HepG2 (cell line): ENCODE data around the gene EDC3. TPM values are rescaled to one million over a fixed set of nuclear protein-coding genes. Genes with fewer than 3 reads are reported as not detected.

Experiments used
- CENPX ChIP-seq: sonication (generic); formaldehyde crosslinking; IDR thresholded peaks from 2 replicates; pipeline ENCODE4 v1.9.0; 2021; ENCODE audit warnings: mild to moderate bottlenecking, missing genetic modification reagents, moderate library complexity
- EP300 ChIP-seq, 3 experiments: sonication (generic) in 1 of 3; formaldehyde crosslinking in 1 of 3; IDR thresholded peaks; 2 replicates each; pipeline versions ENCODE4 v1.5.1 to v1.6.1; 2011 to 2020; ENCODE audit warnings: low read depth in 2 of 3, low read length in 2 of 3, borderline replicate concordance in 1 of 3, improper control_type of control experiment in 1 of 3, mild to moderate bottlenecking in 1 of 3, missing genetic modification reagents in 1 of 3, moderate library complexity in 1 of 3
- GPN1 ChIP-seq: sonication (generic); formaldehyde crosslinking; IDR thresholded peaks from 2 replicates; pipeline ENCODE4 v1.5.1; 2020; ENCODE audit warnings: missing genetic modification reagents, borderline replicate concordance
- IKZF1 ChIP-seq: fragments of 450-650 bp; IDR thresholded peaks from 2 replicates; pipeline ENCODE4 v1.7.1; 2016
- KDM5B ChIP-seq: sonication (generic); formaldehyde crosslinking; IDR thresholded peaks from 2 replicates; pipeline ENCODE4 v1.4.0; 2020; ENCODE audit warnings: missing genetic modification reagents, mild to moderate bottlenecking, borderline replicate concordance
- POLR2A ChIP-seq, 2 experiments: IDR thresholded peaks; 2 replicates each; pipeline ENCODE4 v1.6.1; 2011; ENCODE audit warnings: low read depth in 2 of 2, low read length in 2 of 2, mild to moderate bottlenecking in 1 of 2, moderate library complexity in 1 of 2; ENCODE audit not compliant: insufficient read depth in 1 of 2
- PRPF4 ChIP-seq: fragments of 200-400 bp; formaldehyde crosslinking; IDR thresholded peaks from 2 replicates; pipeline ENCODE4 v1.6.1; 2016; ENCODE audit warnings: low read length, low read depth; ENCODE audit not compliant: poor library complexity, severe bottlenecking
- REXO4 ChIP-seq: sonication (generic); formaldehyde crosslinking; IDR thresholded peaks from 2 replicates; pipeline ENCODE4 v1.8.0; 2022; ENCODE audit warnings: missing genetic modification reagents, mild to moderate bottlenecking, borderline replicate concordance
- TMF1 ChIP-seq: sonication (generic); formaldehyde crosslinking; IDR thresholded peaks from 2 replicates; pipeline ENCODE4 v1.8.1; 2022; ENCODE audit warnings: low read depth, missing genetic modification reagents
- TSC22D2 ChIP-seq: sonication (generic); formaldehyde crosslinking; IDR thresholded peaks from 2 replicates; pipeline ENCODE4 v1.5.1; 2020; ENCODE audit warnings: missing genetic modification reagents, mild to moderate bottlenecking, borderline replicate concordance
- ZFP41 ChIP-seq: sonication (generic); formaldehyde crosslinking; IDR thresholded peaks from 2 replicates; pipeline ENCODE4 v1.4.0; 2020; ENCODE audit warnings: mild to moderate bottlenecking, missing genetic modification reagents, borderline replicate concordance
- ZNF629 ChIP-seq: sonication (generic); formaldehyde crosslinking; conservative IDR thresholded peaks from 2 replicates; pipeline ENCODE4 v1.5.0; 2020; ENCODE audit warnings: missing genetic modification reagents
- polyA plus RNA-seq, 8 experiments: library from polyadenylated mRNA; depleted of rRNA in 3 of 8; stranded (reverse) in 7 of 8; unstranded in 1 of 8; fragments of >200 nt; fragmentation: Illumina TruSeq in 4 of 8; extraction: Trizol in 4 of 8; gene quantifications; 2 replicates each; pipeline versions ENCODE4 v1.2.1 to v1.2.3, GENCODE V29; 2011 to 2016; ENCODE audit warnings: low read depth in 4 of 8, missing spikeins in 1 of 8, mixed read lengths in 1 of 8; ENCODE audit not compliant: insufficient read depth in 1 of 8
- total RNA-seq, 5 experiments: library from RNA; depleted of rRNA; stranded (reverse); fragments of >200 nt; fragmentation: Illumina TruSeq; extraction: Trizol; gene quantifications; 2 replicates each; pipeline ENCODE4 v1.2.3, GENCODE V29; 2016; ENCODE audit warnings: low read depth in 1 of 5
- TF ChIP-seq, protein P1 (sequence below): sonication (generic); formaldehyde crosslinking; IDR thresholded peaks from 2 replicates; pipeline ENCODE4 v1.5.0; 2020; ENCODE audit warnings: missing genetic modification reagents
- TF ChIP-seq, protein P2 (sequence below): sonication (generic); formaldehyde crosslinking; IDR thresholded peaks from 2 replicates; pipeline ENCODE4 v1.4.0; 2020; ENCODE audit warnings: missing genetic modification reagents
- TF ChIP-seq, protein P3 (sequence below): sonication (generic); formaldehyde crosslinking; IDR thresholded peaks from 2 replicates; pipeline ENCODE4 v1.4.0; 2020; ENCODE audit warnings: low read depth, mild to moderate bottlenecking, missing genetic modification reagents
- TF ChIP-seq, protein P4 (sequence below): sonication (generic); formaldehyde crosslinking; conservative IDR thresholded peaks from 2 replicates; pipeline ENCODE4 v1.5.0; 2020; ENCODE audit warnings: missing genetic modification reagents
- TF ChIP-seq, protein P5 (sequence below): sonication (generic); formaldehyde crosslinking; IDR thresholded peaks from 2 replicates; pipeline ENCODE4 v1.8.0; 2022; ENCODE audit warnings: missing genetic modification reagents, mild to moderate bottlenecking, inconsistent platforms, borderline replicate concordance

EDC3 gene
- total and polyA plus RNA-seq, 2 of the 13 experiments (the other 11 are each of a cell fraction or from before 2014, with no cell fraction given), result 17.4 to 32.0 TPM

DNA sequence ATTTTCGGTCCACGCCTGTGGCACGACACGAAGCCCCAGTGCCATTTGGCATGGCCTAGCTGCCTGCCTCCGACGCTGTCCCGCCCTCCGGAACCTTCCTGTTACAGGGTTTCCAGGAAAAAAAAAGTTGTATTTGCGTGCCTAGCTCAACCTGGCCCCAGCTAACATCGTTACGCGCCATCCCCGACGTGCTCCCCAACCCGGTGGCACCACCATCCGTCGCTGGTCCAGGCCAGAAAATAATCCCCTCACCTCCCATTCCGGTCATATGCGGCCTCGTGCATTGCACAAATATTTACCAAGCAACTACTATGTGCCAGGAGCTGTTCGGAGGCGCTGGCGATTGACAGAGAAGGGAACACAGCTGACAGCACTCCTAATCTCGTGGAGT is 30.9 kb upstream of the EDC3 start (continued):
- TF ChIP-seq KDM5B (no peak), ZNF629 (CRISPR knock-in tag) (no peak), CENPX (CRISPR knock-in tag) (no peak), IKZF1 (no peak), EP300 (IDR thresholded peaks at IDR 0.05; ENCODE audit: low read depth in 2 of 2, low read length in 2 of 2) (no peak), EP300 (CRISPR knock-in tag; IDR thresholded peaks at IDR 0.05; ENCODE audit: borderline replicate concordance) (no peak), TMF1 (CRISPR knock-in tag) (0 out of 2 replicates have a peak, but pooled peaks have one; percentile 12), PRPF4 (peak; percentile 30), TSC22D2 (CRISPR knock-in tag) (no peak), ZFP41 (0 out of 2 replicates have a peak, but pooled peaks have one; percentile 42), POLR2A (IDR thresholded peaks at IDR 0.05; ENCODE audit: insufficient read depth in 1 of 2, low read depth in 2 of 2, low read length in 2 of 2) (0 out of 4 replicates have a peak, but pooled peaks of 1 of the 2 experiments have one; percentile 9), REXO4 (CRISPR knock-in tag) (no peak), GPN1 (CRISPR knock-in tag) (no peak)
- TF ChIP-seq, protein P1, sequence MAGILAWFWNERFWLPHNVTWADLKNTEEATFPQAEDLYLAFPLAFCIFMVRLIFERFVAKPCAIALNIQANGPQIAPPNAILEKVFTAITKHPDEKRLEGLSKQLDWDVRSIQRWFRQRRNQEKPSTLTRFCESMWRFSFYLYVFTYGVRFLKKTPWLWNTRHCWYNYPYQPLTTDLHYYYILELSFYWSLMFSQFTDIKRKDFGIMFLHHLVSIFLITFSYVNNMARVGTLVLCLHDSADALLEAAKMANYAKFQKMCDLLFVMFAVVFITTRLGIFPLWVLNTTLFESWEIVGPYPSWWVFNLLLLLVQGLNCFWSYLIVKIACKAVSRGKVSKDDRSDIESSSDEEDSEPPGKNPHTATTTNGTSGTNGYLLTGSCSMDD, result no peak
- TF ChIP-seq, protein P2, sequence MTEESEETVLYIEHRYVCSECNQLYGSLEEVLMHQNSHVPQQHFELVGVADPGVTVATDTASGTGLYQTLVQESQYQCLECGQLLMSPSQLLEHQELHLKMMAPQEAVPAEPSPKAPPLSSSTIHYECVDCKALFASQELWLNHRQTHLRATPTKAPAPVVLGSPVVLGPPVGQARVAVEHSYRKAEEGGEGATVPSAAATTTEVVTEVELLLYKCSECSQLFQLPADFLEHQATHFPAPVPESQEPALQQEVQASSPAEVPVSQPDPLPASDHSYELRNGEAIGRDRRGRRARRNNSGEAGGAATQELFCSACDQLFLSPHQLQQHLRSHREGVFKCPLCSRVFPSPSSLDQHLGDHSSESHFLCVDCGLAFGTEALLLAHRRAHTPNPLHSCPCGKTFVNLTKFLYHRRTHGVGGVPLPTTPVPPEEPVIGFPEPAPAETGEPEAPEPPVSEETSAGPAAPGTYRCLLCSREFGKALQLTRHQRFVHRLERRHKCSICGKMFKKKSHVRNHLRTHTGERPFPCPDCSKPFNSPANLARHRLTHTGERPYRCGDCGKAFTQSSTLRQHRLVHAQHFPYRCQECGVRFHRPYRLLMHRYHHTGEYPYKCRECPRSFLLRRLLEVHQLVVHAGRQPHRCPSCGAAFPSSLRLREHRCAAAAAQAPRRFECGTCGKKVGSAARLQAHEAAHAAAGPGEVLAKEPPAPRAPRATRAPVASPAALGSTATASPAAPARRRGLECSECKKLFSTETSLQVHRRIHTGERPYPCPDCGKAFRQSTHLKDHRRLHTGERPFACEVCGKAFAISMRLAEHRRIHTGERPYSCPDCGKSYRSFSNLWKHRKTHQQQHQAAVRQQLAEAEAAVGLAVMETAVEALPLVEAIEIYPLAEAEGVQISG (CRISPR knock-in tag), result no peak
- TF ChIP-seq, protein P3, sequence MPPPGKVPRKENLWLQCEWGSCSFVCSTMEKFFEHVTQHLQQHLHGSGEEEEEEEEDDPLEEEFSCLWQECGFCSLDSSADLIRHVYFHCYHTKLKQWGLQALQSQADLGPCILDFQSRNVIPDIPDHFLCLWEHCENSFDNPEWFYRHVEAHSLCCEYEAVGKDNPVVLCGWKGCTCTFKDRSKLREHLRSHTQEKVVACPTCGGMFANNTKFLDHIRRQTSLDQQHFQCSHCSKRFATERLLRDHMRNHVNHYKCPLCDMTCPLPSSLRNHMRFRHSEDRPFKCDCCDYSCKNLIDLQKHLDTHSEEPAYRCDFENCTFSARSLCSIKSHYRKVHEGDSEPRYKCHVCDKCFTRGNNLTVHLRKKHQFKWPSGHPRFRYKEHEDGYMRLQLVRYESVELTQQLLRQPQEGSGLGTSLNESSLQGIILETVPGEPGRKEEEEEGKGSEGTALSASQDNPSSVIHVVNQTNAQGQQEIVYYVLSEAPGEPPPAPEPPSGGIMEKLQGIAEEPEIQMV, result no peak
- TF ChIP-seq, protein P4, sequence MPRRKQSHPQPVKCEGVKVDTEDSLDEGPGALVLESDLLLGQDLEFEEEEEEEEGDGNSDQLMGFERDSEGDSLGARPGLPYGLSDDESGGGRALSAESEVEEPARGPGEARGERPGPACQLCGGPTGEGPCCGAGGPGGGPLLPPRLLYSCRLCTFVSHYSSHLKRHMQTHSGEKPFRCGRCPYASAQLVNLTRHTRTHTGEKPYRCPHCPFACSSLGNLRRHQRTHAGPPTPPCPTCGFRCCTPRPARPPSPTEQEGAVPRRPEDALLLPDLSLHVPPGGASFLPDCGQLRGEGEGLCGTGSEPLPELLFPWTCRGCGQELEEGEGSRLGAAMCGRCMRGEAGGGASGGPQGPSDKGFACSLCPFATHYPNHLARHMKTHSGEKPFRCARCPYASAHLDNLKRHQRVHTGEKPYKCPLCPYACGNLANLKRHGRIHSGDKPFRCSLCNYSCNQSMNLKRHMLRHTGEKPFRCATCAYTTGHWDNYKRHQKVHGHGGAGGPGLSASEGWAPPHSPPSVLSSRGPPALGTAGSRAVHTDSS (CRISPR knock-in tag), result no peak
- TF ChIP-seq, protein P5, sequence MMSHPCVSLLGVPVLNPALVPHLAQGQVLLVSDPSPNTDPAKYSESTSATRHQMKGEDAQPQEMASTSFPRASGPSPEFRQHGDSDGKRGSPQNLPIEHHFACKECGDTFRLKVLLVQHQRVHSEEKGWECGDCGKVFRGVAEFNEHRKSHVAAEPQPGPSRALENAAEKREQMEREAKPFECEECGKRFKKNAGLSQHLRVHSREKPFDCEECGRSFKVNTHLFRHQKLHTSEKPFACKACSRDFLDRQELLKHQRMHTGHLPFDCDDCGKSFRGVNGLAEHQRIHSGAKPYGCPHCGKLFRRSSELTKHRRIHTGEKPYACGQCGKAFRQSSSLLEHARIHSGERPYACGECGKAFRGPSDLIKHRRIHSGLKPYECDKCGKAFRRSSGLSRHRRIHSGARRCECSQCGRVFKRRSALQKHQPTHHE (CRISPR knock-in tag), result no peak
